NOMO-1 treated with DMSO at 0.1 percent for 48 hours (cell line): Measurements from ENCODE around the gene FAM156A.
A peak's percentile ranks its signal among the peaks of the same experiment; 100 is the strongest.
"Not testable (repeated sequence)": the region's sequence is repeated elsewhere in the genome, so short reads cannot be mapped to it uniquely, and the experiment has no call there.

Experiments
- DNase-seq: peaks from one replicate; lab custom pipeline; 2025; ENCODE audit not compliant: unreplicated experiment; lab: John Stamatoyannopoulos, UW

The FAM156A gene

DNA sequence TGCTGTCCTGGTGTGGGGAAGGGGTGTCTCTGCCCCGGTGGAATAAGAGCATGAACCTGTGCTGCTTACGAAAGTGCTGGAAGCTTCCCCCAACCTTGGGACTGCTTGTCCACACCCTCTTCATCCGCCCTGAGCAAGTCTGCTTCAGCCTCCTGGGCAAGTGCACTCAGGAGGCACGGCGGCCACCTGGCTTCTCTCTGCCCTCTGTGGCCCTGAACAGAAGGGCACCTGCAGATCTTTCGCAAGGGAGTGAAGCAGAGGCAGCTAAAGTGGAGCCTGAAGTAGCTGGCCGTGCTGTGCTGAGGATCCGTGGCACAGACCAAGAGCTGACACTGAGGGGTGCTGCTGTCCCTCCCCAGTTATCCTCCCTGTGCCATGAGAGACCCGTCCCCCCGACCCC, 9.6 kb upstream of the FAM156A start:
- DNase-seq: not testable (repeated sequence)

DNA sequence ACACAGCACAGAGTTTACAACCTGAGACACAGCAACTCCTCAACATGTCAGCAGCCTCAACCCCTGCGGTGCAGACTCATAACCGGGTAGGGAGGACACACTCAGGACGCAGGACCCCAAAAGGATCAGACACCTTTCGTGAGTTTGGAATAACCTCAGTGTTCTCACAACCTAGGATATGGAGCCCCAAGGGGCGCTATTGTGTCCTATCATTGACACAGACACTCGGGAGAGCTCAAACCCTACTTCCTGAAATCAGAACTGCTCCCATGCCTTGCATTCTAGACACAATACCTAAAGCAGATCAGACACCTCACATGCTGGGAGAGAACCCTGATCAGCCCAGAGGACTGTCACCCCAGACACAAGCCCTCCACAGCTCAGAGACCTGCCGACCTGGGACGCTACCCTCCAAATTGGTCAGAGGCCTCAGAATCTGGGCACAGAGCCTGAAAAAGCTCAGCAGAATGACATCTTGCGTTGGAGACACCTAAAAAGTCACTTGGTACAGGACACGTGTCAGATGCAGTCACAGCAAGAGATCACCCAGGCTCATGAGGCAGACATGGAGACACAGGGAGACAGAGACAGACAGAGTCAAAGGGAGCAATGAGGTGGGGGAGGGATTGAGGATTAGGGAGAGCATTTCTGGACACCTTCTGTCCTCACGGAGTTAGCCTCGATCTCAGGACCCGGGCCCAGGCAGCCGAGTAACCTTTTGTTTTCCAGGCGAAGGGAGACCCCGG, 8.8 kb upstream of the FAM156A start:
- not testable (repeated sequence) for DNase-seq

DNA sequence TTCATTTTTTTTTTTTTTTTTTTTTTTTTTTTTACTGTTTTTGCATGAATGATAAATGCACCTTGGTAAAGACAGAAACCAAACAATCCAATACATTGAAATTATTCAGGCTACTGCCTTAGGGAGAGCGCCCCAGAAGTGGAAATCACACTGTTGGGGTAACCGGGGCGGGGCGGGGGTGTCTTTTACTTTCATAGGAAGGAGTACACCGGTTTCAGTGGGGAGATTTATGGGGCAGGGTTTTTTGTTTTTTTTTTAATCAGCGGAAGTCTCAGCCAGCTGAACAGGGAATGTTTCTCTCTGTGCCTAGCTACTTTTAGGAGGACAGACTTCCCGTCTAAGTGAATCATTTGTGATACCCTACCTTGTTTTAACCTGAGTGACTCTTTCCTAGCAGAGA, 643 bp upstream of the FAM156A start:
- DNase-seq: not testable (repeated sequence)

DNA sequence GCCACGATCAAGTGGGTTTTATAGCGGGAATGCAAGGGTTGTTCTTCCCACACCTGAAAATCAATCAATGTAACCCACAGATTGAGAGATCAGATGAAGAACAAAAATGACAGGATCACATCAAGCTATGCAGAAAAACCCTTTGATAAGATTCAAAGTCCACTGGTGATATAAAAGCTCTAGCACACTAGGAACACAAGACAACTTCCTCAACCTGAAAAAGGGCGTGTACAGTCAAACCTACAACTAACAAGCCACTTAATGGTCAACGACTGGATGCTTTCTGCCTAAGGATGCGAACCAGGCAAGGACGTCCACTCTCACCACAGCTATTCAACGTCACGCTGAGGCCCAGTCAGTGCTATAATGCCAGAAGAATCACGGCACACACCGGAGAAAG, 8.4 kb downstream of the FAM156A start:
- not testable (repeated sequence) for DNase-seq

DNA sequence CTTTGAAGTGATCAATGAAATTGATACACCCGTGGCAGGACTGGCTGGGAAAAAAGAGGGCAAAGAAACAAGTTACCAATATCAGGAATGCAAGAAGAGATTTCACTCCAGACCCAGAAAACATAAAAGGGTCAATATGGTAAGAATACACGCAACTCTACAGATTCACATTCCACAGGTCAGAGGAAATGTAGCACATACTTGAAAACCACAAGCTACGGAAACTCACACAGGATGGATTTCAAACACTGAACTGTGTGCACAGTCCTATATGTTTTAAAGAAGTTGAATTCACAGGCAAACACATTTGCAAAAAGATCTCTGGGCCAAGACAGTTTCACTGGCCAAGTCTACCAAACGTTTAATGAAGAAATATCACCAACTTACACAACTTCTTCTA, 9.0 kb downstream of the FAM156A start:
- DNase-seq: not testable (repeated sequence)

DNA sequence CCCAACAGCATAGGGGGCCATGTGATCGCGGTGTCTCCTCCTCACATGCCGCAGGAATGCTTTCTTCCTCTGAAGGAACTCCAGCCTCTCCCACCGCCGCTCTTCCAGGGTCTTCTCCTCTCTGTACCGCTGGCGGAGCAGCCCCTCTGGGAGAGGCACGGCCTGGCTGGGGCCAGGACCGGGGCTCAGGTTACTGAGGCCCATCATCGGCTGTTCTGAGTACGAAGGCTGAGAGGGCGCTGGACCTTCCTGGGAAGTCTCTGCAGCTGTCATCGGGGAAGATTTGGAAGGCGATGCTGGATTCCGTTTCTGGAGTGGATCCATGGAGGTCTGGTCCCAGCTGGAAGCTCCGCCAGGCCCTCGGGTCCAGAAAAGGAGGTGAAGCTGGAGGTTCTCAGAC, 10.1 kb downstream of the FAM156A start:
- not testable (repeated sequence) for DNase-seq

DNA sequence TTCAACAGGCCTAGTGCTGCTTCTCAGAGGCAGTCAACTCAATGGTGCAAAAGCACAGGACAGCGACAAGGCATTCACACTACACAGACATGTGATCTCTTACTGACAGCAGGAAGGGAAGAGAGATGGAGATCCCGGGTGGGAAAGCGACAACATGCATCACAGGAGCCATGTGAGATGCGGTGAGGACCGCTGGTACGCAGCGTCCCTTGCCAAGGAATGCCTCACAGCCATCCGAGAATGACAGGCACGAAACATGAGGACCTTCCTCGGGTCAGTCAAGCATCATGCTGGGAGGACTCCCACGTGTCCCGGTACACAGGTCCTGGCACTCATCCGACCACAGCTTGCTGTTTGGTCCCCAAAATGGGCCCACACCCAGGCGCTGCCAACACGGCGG, 10.8 kb downstream of the FAM156A start:
- not testable (repeated sequence) for DNase-seq

DNA sequence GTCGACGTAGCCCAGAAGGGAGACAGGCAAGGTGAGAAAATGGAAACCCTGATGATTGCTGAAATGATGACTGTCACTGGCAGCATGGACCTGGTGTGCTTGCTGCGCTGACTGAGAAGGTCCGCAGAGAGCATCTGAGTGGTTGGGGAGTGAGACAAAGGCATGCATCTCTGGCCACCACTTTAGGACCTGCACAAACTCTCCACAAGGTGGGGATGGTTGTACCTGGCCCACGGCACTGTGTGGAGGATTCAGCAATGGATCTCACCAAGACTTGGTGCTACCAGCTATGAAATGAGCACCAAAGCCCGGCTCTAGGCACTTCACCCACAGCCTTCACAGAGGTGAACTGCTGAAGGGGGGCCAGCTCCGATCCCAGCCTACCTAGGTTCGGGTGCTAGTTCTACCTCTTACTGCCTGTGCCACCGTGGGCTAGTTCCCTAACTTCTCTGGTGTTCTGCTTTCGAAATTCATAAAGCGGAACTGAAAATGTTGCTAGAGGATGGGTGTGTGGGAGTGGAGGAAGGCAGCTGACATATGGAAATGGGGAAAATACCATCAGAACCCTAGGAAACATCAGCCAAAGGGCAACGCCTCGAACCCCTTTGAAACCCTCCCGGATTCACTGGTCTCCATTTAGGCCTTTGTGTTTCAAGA, 12.4 kb downstream of the FAM156A start:
- not testable (repeated sequence) for DNase-seq

DNA sequence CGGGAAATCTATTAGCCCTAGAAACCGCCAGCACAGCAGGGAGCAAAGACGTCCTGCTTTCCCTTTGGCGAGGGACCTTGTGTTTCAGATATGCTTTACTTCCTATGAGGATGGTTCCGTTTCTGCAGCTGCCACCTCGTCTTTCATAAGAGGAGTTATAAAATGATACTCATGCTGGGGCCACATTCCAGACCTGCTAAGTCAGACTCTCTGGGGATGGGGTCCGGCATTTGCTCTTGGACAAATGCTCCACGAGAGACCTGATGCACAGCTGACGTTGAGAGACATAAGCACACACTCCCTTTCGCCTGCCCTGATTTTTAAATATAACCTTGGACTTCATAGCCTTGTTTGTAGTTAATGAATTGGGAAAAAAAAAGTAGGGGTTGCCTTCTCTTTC, 16.6 kb downstream of the FAM156A start:
- not testable (repeated sequence) for DNase-seq

DNA sequence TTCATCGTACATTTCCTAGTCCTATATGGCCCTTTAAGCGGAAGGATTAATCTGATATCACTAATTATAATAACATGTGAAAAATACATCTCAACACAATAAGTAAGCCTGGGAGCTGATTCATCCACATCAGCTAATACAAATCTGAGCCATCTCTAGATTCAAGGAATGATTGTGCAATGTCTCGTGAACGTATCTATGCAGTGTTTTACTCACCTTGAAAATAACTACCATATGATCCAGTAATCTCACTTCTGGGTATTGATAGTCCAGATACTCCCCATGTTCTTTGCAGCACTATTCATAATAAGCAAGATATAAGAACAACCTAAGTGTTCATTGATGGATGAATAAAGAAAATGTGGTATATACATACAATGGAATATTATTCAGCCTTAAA, 17.6 kb downstream of the FAM156A start:
- not testable (repeated sequence) for DNase-seq

DNA sequence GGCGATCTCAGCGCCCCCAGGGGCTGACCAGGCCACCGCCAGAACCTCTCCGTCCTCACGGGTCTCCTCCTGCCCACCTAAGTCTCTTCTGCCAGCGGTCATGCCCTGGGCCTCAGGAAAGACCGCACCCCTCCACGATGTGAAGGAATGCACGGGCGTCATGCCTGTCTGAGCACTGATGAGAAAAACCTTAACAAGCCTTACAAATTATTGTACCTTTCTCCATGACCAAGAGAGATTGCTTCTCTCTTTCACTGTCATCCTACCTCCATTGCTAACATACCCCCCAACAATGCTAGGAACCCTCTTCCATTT, 22.9 kb downstream of the FAM156A start:
- DNase-seq: not testable (repeated sequence)

DNA sequence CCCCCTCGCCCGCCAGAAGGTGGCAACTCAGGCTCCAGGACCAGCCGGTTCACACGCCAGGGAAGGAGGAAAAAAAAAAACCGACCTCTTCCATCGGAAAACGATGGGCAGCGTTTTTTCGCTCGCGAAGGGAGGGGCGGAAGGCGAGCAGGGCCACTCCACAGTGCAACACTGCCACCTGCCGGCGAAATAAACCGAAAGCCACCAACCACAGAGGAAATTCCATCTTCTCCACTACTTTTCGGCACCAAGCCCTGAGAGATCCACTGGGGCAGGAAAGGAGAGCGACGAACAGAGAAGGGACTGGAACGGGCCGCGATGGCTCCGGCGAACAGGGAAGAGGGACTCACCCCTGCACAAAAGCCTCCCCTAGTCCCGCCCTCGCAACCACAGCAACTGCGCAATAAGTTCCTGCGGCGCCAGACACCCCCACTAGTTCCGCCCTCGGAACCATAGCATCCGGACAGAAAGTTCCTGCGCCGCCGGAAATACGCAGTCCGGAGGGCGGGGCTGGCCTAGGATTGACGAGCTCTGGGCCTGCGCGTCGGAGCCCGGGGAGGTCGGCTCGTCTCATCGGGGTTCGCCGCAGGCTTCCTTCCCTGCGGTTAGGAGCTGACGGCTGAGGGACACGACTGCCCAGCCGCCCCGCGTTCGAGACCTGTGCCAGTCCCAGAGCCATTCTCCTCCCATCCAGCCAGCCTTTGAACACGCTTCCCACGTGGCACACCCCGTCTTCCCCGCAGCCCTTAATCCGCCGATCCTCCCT, 23.4 kb downstream of the FAM156A start:
- DNase-seq: peak; percentile 96

DNA sequence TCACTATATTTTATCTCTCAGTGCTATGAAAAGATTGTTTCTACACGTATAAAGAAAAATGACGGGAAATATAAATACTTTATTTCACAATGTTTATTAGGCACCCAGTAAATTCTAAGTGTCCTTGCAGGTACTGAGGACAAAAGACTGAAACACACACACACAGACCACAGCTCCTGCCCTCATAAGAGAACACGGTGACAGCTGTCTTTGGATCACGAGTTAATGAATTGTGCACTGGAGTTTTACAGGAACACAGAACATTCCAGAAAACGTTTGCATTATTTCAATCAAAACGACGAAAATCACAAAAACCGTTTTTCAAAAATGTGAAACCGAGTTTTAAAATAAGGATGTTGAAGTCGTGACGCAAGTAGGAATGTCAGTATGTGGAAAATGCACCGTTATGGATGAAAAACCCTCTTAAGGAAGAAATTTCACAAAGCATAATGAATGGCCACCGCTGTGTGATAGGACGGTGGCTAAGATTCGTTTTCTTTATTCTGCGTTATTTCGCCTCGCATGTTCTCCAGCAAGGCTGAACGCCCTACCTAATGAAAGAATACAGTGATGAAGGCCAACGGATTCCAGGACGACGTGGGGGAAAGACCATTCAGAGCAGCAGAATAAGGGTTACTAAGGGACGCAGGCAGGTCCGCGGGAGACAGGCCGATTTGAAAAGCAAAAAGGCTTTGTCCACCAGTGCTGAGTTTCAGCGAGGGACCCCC, 24.2 kb downstream of the FAM156A start:
- no peak for DNase-seq

DNA sequence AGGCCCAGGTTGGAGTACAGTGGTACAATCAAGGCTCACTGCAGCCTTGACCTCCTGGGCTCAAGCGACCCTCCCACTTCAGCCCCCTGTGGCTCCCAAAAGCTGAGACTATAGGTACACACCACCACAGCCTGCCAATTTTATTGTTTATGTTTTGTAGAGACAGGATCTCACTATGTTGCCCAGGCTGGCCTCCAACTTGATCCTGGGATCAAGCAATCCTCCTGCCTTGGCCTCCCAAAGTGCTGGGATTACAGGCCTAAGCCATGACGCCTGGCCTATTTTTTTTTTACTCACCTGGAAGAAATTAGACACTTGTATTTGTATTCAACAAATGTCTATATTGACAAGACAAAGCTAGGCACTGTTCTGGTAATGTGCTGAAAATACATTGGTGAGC, 25.1 kb downstream of the FAM156A start:
- DNase-seq: no peak

DNA sequence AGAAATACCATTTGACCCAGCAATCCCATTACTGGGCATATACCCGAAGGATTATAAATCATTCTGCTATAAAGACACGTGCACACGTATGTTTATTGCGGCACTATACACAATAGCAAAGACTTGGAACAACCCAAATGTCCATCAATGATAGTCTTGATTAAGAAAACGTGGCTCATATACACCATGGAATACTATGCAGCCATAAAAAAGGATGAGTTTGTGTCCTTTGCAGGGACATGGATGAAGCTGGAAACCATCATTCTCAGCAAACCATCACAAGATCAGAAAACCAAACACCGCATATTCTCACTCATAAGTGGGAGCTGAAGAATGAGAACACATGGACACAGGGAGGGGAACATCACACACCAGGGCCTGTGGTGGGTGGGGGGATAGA, 28.1 kb downstream of the FAM156A start:
- not testable (repeated sequence) for DNase-seq

DNA sequence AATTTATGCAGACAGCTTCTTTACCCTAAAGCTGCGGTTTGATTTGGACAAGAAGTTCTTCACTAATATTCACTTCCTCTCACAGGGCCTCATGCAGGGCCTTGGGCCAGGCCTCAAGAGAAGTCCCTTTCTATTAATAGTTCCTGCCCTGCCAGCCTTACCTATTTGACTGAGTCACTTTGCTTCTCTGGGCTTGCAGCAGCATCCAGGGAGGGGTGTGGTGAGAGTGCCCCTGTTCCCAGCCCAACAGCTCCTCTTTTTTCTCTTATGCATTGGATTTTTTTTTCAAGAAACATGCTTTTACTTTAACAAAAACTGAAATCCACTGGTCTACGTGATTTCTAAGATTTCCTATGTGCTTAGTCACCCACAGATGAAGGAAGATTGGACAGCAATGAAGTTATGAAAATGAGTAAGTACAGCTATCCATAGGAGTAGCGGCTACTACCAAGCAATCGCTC, 34.5 kb downstream of the FAM156A start:
- DNase-seq: peak; percentile 78

DNA sequence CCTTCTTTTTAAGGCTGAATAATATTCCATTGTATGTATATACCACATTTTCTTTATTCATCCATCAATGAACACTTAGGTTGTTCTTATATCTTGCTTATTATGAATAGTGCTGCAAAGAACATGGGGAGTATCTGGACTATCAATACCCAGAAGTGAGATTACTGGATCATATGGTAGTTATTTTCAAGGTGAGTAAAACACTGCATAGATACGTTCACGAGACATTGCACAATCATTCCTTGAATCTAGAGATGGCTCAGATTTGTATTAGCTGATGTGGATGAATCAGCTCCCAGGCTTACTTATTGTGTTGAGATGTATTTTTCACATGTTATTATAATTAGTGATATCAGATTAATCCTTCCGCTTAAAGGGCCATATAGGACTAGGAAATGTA, 43.6 kb downstream of the FAM156A start:
- DNase-seq: not testable (repeated sequence)

DNA sequence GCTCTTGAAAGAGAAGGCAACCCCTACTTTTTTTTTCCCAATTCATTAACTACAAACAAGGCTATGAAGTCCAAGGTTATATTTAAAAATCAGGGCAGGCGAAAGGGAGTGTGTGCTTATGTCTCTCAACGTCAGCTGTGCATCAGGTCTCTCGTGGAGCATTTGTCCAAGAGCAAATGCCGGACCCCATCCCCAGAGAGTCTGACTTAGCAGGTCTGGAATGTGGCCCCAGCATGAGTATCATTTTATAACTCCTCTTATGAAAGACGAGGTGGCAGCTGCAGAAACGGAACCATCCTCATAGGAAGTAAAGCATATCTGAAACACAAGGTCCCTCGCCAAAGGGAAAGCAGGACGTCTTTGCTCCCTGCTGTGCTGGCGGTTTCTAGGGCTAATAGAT, 44.6 kb downstream of the FAM156A start:
- not testable (repeated sequence) for DNase-seq

DNA sequence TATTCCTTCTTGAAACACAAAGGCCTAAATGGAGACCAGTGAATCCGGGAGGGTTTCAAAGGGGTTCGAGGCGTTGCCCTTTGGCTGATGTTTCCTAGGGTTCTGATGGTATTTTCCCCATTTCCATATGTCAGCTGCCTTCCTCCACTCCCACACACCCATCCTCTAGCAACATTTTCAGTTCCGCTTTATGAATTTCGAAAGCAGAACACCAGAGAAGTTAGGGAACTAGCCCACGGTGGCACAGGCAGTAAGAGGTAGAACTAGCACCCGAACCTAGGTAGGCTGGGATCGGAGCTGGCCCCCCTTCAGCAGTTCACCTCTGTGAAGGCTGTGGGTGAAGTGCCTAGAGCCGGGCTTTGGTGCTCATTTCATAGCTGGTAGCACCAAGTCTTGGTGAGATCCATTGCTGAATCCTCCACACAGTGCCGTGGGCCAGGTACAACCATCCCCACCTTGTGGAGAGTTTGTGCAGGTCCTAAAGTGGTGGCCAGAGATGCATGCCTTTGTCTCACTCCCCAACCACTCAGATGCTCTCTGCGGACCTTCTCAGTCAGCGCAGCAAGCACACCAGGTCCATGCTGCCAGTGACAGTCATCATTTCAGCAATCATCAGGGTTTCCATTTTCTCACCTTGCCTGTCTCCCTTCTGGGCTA, 48.9 kb downstream of the FAM156A start:
- not testable (repeated sequence) for DNase-seq

DNA sequence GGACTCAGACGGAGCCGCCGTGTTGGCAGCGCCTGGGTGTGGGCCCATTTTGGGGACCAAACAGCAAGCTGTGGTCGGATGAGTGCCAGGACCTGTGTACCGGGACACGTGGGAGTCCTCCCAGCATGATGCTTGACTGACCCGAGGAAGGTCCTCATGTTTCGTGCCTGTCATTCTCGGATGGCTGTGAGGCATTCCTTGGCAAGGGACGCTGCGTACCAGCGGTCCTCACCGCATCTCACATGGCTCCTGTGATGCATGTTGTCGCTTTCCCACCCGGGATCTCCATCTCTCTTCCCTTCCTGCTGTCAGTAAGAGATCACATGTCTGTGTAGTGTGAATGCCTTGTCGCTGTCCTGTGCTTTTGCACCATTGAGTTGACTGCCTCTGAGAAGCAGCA, 50.4 kb downstream of the FAM156A start:
- DNase-seq: not testable (repeated sequence)

DNA sequence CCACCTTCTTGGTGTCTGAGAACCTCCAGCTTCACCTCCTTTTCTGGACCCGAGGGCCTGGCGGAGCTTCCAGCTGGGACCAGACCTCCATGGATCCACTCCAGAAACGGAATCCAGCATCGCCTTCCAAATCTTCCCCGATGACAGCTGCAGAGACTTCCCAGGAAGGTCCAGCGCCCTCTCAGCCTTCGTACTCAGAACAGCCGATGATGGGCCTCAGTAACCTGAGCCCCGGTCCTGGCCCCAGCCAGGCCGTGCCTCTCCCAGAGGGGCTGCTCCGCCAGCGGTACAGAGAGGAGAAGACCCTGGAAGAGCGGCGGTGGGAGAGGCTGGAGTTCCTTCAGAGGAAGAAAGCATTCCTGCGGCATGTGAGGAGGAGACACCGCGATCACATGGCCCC, 51.2 kb downstream of the FAM156A start:
- not testable (repeated sequence) for DNase-seq
